HCT116 (cell line): ENCODE data around the gene ADGRD1. TPM values are rescaled to one million over a fixed set of nuclear protein-coding genes. Genes with fewer than 3 reads are reported as not detected.

ENCODE experiments used
- ATAC-seq: fragments of 200-7000 bp; cut with Tn5 transposase; 2 replicates; pipeline ENCODE4 v1.9.1; 2020; ENCODE audit warnings: mild to moderate bottlenecking, moderate library complexity
- BruUV-seq: library from RNA; stranded (reverse); fragments of 400-500 nt; replicated peaks from 2 replicates; lab custom pipeline; 2021; lab: Mats Ljungman, UMichigan
- CTCF ChIA-PET: fragments of 300-600 bp; sonication (Branson Sonifier 250); formaldehyde crosslinking; loops from one replicate; lab custom pipeline; 2021; ENCODE audit warnings: antibody characterized with exemption; lab: Charles Lee
- POLR2A ChIA-PET: fragments of 300-600, 350-600 bp; sonication (Branson Sonifier 250); formaldehyde crosslinking; loops from one replicate; lab custom pipeline; 2021; ENCODE audit warnings: antibody characterized with exemption; lab: Charles Lee
- RAD21 ChIA-PET, 2 experiments: fragments of 300-600 bp; sonication (Branson Sonifier 250); formaldehyde crosslinking; loops; one replicate each; lab custom pipeline; 2023; ENCODE audit warnings: low total read pairs in 2 of 2; ENCODE audit not compliant: uncharacterized antibody in 2 of 2, unreplicated experiment in 2 of 2, low non-redundant PET in 1 of 2; lab: Charles Lee
- DNase-seq: peaks from one replicate; pipeline ENCODE4 v3.0.0-alpha.2; 2010; ENCODE audit warnings: low read depth, low spot score
- H2AFZ ChIP-seq: fragments of 200-600 bp; shearing (Covaris generic), sonication (generic); 2 replicates; pipeline ENCODE4 v1.6.1; 2017; ENCODE audit warnings: low read depth, mixed run types, mixed read lengths, antibody characterized with exemption, low read length; ENCODE audit not compliant: poor library complexity, severe bottlenecking
- H3K27ac ChIP-seq: 2 replicates; pipeline ENCODE4 v1.5.1; 2012; ENCODE audit warnings: low read depth, low read length
- H3K27me3 ChIP-seq: fragments of 200-600 bp; sonication (generic); 2 replicates; pipeline ENCODE4 v1.6.1; 2016; ENCODE audit warnings: mixed run types, low read length, mixed read lengths; ENCODE audit not compliant: insufficient read depth
- H3K36me3 ChIP-seq, 2 experiments: fragments of 200-500 bp in 1 of 2; fragments of 200-600 bp in 1 of 2; sonication (Bioruptor generic) in 1 of 2; sonication (generic) in 1 of 2; 2 replicates each; pipeline versions ENCODE4 v1.5.1 to v1.6.1; 2014 to 2016; ENCODE audit warnings: low read length in 2 of 2, inconsistent platforms in 1 of 2, mixed read lengths in 1 of 2, mixed run types in 1 of 2; ENCODE audit not compliant: insufficient read depth in 2 of 2, control insufficient read depth in 1 of 2
- H3K4me1 ChIP-seq, 2 experiments: fragments of 200-600 bp in 1 of 2; sonication (generic) in 1 of 2; 2 replicates each; pipeline versions ENCODE4 v1.5.1 to v1.6.1; 2012 to 2017; ENCODE audit warnings: low read length in 2 of 2, inconsistent platforms in 1 of 2, mild to moderate bottlenecking in 1 of 2, mixed read lengths in 1 of 2, mixed run types in 1 of 2, moderate library complexity in 1 of 2; ENCODE audit not compliant: insufficient read depth in 2 of 2, control insufficient read depth in 1 of 2
- H3K4me2 ChIP-seq: fragments of 200-600 bp; sonication (generic); 2 replicates; pipeline ENCODE4 v1.6.1; 2017; ENCODE audit warnings: mixed run types, low read length, mixed read lengths
- H3K4me3 ChIP-seq, 2 experiments: fragments of 200-600 bp in 1 of 2; sonication (generic) in 1 of 2; replicated peaks in 1 of 2; 2 replicates each; pipeline ENCODE4 v1.5.1; 2011 to 2016; ENCODE audit warnings: low read length in 2 of 2, control low read depth in 1 of 2, low read depth in 1 of 2, mild to moderate bottlenecking in 1 of 2, mixed read lengths in 1 of 2, mixed run types in 1 of 2
- H3K79me2 ChIP-seq: fragments of 200-600 bp; sonication (generic); 2 replicates; pipeline ENCODE4 v1.6.1; 2017; ENCODE audit warnings: mild to moderate bottlenecking, mixed run types, low read length, moderate library complexity, mixed read lengths; ENCODE audit not compliant: insufficient read depth
- H3K9ac ChIP-seq: fragments of 200-600 bp; sonication (generic); 2 replicates; pipeline ENCODE4 v1.6.1; 2016; ENCODE audit warnings: low read length, mixed read lengths
- H3K9me2 ChIP-seq: fragments of 200-600 bp; sonication (generic), shearing (Covaris generic); 2 replicates; pipeline ENCODE4 v1.6.1; 2017; ENCODE audit warnings: mixed run types, mild to moderate bottlenecking, moderate library complexity; ENCODE audit not compliant: insufficient read depth
- H3K9me3 ChIP-seq, 2 experiments: fragments of 200-500 bp in 1 of 2; fragments of 200-600 bp in 1 of 2; sonication (Bioruptor generic) in 1 of 2; sonication (generic) in 1 of 2; 2 replicates each; pipeline ENCODE4 v1.6.1; 2014 to 2017; ENCODE audit warnings: low read length in 2 of 2, mixed read lengths in 2 of 2, inconsistent platforms in 1 of 2, low read depth in 1 of 2, mild to moderate bottlenecking in 1 of 2, mixed run types in 1 of 2, moderate library complexity in 1 of 2; ENCODE audit not compliant: control insufficient read depth in 1 of 2, insufficient read depth in 1 of 2
- H4K20me1 ChIP-seq: fragments of 200-600 bp; sonication (generic), shearing (Covaris generic); 2 replicates; pipeline ENCODE4 v1.6.1; 2017; ENCODE audit warnings: mixed run types, mild to moderate bottlenecking, moderate library complexity; ENCODE audit not compliant: insufficient read depth
- CEBPB ChIP-seq: IDR thresholded peaks from 2 replicates; pipeline ENCODE4 v1.6.1; 2012; ENCODE audit warnings: low read depth
- FOSL1 ChIP-seq: IDR thresholded peaks from 2 replicates; pipeline ENCODE4 v1.6.1; 2012; ENCODE audit warnings: low read depth
- POLR2AphosphoS5 ChIP-seq: IDR thresholded peaks from 2 replicates; pipeline ENCODE4 v1.6.1; 2011; ENCODE audit warnings: mild to moderate bottlenecking, low read depth, low read length, moderate library complexity
- SRF ChIP-seq: IDR thresholded peaks from 2 replicates; pipeline ENCODE4 v1.6.1; 2012; ENCODE audit warnings: low read depth
- TCF7L2 ChIP-seq: IDR thresholded peaks from 2 replicates; pipeline ENCODE4 v1.7.0; 2011; ENCODE audit warnings: borderline replicate concordance, inconsistent platforms; ENCODE audit not compliant: insufficient read depth, insufficient read length; ENCODE audit errors: extremely low read depth
- YY1 ChIP-seq: IDR thresholded peaks from 2 replicates; pipeline ENCODE4 v1.6.1; 2011; ENCODE audit warnings: low read length, low read depth, moderate library complexity, mild to moderate bottlenecking; ENCODE audit not compliant: insufficient replicate concordance; ENCODE audit errors: extremely low read depth
- ZFX ChIP-seq: fragments of 450-650 bp; IDR thresholded peaks from 2 replicates; pipeline ENCODE4 v1.6.1; 2017
- ZNF274 ChIP-seq: fragments of 200-500 bp; sonication (Bioruptor generic); IDR thresholded peaks from 2 replicates; pipeline ENCODE4 v1.6.1; 2014; ENCODE audit warnings: mild to moderate bottlenecking, low read depth, low read length, inconsistent platforms
- intact Hi-C: fragments of 100-400 bp; cut with micrococcal nuclease; formaldehyde crosslinking; loops from 2 replicates; pipeline ENCODE4 v1.10.0; 2022
- total RNA-seq: library from RNA; stranded (reverse); gene quantifications from one replicate; pipeline ENCODE4 v1.2.1, GENCODE V29; 2021; ENCODE audit not compliant: unreplicated experiment
- TF ChIP-seq, protein P1 (sequence below): IDR thresholded peaks from 2 replicates; pipeline ENCODE4 v1.6.1; 2012; ENCODE audit warnings: low read depth
- TF ChIP-seq, protein P2 (sequence below): IDR thresholded peaks from 2 replicates; pipeline ENCODE4 v1.6.1; 2011; ENCODE audit warnings: mild to moderate bottlenecking, low read length, moderate library complexity; ENCODE audit not compliant: insufficient replicate concordance; ENCODE audit errors: extremely low read depth
- TF ChIP-seq, protein P3 (sequence below), 3 experiments: fragments of 200-600 bp in 1 of 3; sonication (generic) in 1 of 3; IDR thresholded peaks in 2 of 3; conservative IDR thresholded peaks in 1 of 3; 2 replicates each; pipeline ENCODE4 v1.5.1; 2012 to 2017; ENCODE audit warnings: low read depth in 2 of 3, low read length in 2 of 3, antibody characterized with exemption in 1 of 3, borderline replicate concordance in 1 of 3, control low read depth in 1 of 3, mild to moderate bottlenecking in 1 of 3, mixed read lengths in 1 of 3, mixed run types in 1 of 3, moderate library complexity in 1 of 3; ENCODE audit not compliant: insufficient read depth in 1 of 3
- TF ChIP-seq, protein P4 (sequence below): IDR thresholded peaks from 2 replicates; pipeline ENCODE4 v1.6.1; 2012
- TF ChIP-seq, protein P5 (sequence below): IDR thresholded peaks from 2 replicates; pipeline ENCODE4 v1.6.1; 2012

ADGRD1 gene
- total RNA-seq, 1 experiment from 2014 or later, result 0.44 TPM

DNA sequence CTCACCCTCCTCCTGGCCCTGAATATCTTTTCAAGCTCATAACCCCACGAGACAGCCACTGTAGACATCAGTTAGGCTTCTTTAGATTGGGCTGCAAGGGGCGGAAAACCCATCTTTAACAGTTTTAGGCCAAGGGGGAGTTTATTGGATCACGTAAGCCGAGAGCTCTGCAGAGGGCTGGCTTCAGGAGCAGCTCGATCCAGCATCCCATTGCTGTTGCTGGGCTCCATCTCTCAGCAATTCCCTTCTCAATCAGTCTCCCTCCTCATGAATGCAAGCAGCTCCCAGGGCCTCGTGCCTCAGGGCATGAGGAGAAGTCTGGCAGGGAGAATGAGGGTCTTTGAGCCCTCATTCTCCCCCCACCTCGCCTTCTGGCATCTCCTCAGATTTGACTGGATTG, 59.4 kb downstream of the ADGRD1 start:
- no TSS peak for BruUV-seq

DNA sequence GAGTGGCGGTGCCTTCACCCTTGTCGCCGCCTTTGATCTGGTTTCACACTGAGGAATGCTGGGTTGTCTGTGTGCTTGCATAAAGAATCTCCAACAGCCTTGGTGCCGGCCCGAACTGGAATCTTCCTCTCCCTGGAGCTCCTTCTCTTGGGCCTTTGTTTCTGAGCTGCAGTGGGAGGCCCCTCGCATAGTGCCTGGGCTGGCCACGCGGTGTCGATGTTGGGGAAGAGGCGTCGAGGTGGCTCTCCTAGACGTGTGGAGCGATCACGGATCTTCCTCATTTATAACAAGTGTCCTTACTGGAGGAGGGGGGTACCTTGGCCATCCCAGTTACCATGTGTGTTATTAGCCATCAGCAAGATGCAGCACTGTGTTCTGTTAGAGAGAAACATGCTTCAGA, 60.6 kb downstream of the ADGRD1 start:
- ChIA-PET CTCF (no interaction called here), POLR2A (no interaction called here), RAD21 (no interaction called here)
- Histone ChIP-seq H3K9me2 (no peaks in the 10 kb centered on the region), H3K36me3 (no peaks in the 10 kb centered on the region), H3K4me2 (no peak overlapping the region), H3K27ac (no peak overlapping the region), H3K27me3 (no peaks in the 10 kb centered on the region), H2AFZ (no peak overlapping the region), H3K9ac (no peak overlapping the region), H3K79me2 (no peaks in the 10 kb centered on the region), H3K9me3 (no peaks in the 10 kb centered on the region), H3K4me1 (no peaks in the 10 kb centered on the region), H3K4me3 (no peak overlapping the region), H4K20me1 (no peaks in the 10 kb centered on the region)
- no peak for ATAC-seq
- no peak for DNase-seq
- BruUV-seq, result no TSS peak
- intact Hi-C loops, result no loop called here
- TF ChIP-seq CEBPB (no peak), POLR2AphosphoS5 (no peak), TCF7L2 (no peak), YY1 (no peak), FOSL1 (no peak), SRF (no peak)
- TF ChIP-seq, protein P1, sequence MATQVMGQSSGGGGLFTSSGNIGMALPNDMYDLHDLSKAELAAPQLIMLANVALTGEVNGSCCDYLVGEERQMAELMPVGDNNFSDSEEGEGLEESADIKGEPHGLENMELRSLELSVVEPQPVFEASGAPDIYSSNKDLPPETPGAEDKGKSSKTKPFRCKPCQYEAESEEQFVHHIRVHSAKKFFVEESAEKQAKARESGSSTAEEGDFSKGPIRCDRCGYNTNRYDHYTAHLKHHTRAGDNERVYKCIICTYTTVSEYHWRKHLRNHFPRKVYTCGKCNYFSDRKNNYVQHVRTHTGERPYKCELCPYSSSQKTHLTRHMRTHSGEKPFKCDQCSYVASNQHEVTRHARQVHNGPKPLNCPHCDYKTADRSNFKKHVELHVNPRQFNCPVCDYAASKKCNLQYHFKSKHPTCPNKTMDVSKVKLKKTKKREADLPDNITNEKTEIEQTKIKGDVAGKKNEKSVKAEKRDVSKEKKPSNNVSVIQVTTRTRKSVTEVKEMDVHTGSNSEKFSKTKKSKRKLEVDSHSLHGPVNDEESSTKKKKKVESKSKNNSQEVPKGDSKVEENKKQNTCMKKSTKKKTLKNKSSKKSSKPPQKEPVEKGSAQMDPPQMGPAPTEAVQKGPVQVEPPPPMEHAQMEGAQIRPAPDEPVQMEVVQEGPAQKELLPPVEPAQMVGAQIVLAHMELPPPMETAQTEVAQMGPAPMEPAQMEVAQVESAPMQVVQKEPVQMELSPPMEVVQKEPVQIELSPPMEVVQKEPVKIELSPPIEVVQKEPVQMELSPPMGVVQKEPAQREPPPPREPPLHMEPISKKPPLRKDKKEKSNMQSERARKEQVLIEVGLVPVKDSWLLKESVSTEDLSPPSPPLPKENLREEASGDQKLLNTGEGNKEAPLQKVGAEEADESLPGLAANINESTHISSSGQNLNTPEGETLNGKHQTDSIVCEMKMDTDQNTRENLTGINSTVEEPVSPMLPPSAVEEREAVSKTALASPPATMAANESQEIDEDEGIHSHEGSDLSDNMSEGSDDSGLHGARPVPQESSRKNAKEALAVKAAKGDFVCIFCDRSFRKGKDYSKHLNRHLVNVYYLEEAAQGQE, result no peak
- TF ChIP-seq, protein P2, sequence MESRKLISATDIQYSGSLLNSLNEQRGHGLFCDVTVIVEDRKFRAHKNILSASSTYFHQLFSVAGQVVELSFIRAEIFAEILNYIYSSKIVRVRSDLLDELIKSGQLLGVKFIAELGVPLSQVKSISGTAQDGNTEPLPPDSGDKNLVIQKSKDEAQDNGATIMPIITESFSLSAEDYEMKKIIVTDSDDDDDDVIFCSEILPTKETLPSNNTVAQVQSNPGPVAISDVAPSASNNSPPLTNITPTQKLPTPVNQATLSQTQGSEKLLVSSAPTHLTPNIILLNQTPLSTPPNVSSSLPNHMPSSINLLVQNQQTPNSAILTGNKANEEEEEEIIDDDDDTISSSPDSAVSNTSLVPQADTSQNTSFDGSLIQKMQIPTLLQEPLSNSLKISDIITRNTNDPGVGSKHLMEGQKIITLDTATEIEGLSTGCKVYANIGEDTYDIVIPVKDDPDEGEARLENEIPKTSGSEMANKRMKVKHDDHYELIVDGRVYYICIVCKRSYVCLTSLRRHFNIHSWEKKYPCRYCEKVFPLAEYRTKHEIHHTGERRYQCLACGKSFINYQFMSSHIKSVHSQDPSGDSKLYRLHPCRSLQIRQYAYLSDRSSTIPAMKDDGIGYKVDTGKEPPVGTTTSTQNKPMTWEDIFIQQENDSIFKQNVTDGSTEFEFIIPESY, result no peak
- TF ChIP-seq, protein P3, sequence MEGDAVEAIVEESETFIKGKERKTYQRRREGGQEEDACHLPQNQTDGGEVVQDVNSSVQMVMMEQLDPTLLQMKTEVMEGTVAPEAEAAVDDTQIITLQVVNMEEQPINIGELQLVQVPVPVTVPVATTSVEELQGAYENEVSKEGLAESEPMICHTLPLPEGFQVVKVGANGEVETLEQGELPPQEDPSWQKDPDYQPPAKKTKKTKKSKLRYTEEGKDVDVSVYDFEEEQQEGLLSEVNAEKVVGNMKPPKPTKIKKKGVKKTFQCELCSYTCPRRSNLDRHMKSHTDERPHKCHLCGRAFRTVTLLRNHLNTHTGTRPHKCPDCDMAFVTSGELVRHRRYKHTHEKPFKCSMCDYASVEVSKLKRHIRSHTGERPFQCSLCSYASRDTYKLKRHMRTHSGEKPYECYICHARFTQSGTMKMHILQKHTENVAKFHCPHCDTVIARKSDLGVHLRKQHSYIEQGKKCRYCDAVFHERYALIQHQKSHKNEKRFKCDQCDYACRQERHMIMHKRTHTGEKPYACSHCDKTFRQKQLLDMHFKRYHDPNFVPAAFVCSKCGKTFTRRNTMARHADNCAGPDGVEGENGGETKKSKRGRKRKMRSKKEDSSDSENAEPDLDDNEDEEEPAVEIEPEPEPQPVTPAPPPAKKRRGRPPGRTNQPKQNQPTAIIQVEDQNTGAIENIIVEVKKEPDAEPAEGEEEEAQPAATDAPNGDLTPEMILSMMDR (IDR thresholded peaks at IDR 0.05 in 2 of 3, conservative IDR thresholded peaks at IDR 0.05 in 1 of 3; ENCODE audit: borderline replicate concordance in 1 of 3, insufficient read depth in 1 of 3, low read depth in 2 of 3, low read length in 2 of 3), result no peak
- TF ChIP-seq, protein P4, sequence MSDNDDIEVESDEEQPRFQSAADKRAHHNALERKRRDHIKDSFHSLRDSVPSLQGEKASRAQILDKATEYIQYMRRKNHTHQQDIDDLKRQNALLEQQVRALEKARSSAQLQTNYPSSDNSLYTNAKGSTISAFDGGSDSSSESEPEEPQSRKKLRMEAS, result no peak

More for the DNA sequence above, 59.4 kb downstream of the ADGRD1 start:
- Histone ChIP-seq H3K27ac (no peak overlapping the region), H3K4me1 (no peaks in the 10 kb centered on the region), H4K20me1 (no peaks in the 10 kb centered on the region), H3K9me3 (no peaks in the 10 kb centered on the region), H2AFZ (no peak overlapping the region), H3K9ac (no peak overlapping the region), H3K79me2 (no peaks in the 10 kb centered on the region), H3K27me3 (no peaks in the 10 kb centered on the region), H3K9me2 (no peaks in the 10 kb centered on the region), H3K4me2 (no peak overlapping the region), H3K4me3 (no peak overlapping the region), H3K36me3 (no peaks in the 10 kb centered on the region)
- DNase-seq, result no peak
- intact Hi-C loops, result no loop called here
- ChIA-PET POLR2A (no interaction called here), CTCF (no interaction called here), RAD21 (no interaction called here)
- no peak for ATAC-seq
- TF ChIP-seq, protein P5, sequence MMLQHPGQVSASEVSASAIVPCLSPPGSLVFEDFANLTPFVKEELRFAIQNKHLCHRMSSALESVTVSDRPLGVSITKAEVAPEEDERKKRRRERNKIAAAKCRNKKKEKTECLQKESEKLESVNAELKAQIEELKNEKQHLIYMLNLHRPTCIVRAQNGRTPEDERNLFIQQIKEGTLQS, result no peak
- no peak for TF ChIP-seq ZFX
- TF ChIP-seq ZNF274, result no peak
